Right atrium auricular region (tissue), 2 donors: Measurements from ENCODE around the gene PRKX. TPM values are rescaled to one million over a fixed set of nuclear protein-coding genes. Genes with fewer than 3 reads are reported as not detected.
"Not testable (repeated sequence)": the region's sequence is repeated elsewhere in the genome, so short reads cannot be mapped to it uniquely, and the experiment has no call there.

Experiments
- DNase-seq: peaks from one replicate; pipeline ENCODE4 v3.0.0-alpha.2; 2019; ENCODE audit warnings: low spot score
- H3K27ac ChIP-seq, 2 donors: fragments of 200-600 bp; sonication (generic); 1 replicate in 1 of 2; 2 replicates in 1 of 2; pipeline ENCODE4 v1.5.1; 2016 to 2019
- H3K27me3 ChIP-seq, 2 donors: fragments of 200-600 bp; sonication (generic); one replicate each; pipeline versions ENCODE4 v1.5.1 to v1.6.0; 2017 to 2019
- H3K36me3 ChIP-seq: fragments of 200-600 bp; sonication (generic); one replicate; pipeline ENCODE4 v1.5.1; 2016
- H3K4me1 ChIP-seq, 2 donors: fragments of 200-600 bp; sonication (generic); one replicate each; pipeline versions ENCODE4 v1.5.1 to v1.6.0; 2017 to 2019
- H3K4me3 ChIP-seq, 2 donors: fragments of 200-600 bp; sonication (generic); 1 replicate in 1 of 2; 2 replicates in 1 of 2; pipeline ENCODE4 v1.5.1; 2017 to 2019; ENCODE audit warnings: mild to moderate bottlenecking in 1 of 2, moderate library complexity in 1 of 2
- H3K9me3 ChIP-seq, 2 donors: fragments of 200-600 bp; sonication (generic); one replicate each; pipeline ENCODE4 v1.5.1; 2019
- CTCF ChIP-seq, 2 donors: fragments of 200-600 bp; sonication (generic); IDR thresholded peaks; one replicate each; pipeline ENCODE4 v1.5.1; 2019; ENCODE audit warnings: antibody characterized with exemption in 2 of 2
- total RNA-seq, 2 donors: library from RNA; depleted of rRNA; stranded (reverse); fragments of >200 nt; gene quantifications; one replicate each; pipeline ENCODE4 v1.1.0, GENCODE V29; 2016

PRKX gene
- total RNA-seq, 2 donors from 2014 or later = 2.6 to 7.4 TPM

- Histone ChIP-seq H3K4me1 (no peaks in the 10 kb centered on the region), H3K27me3 (no peaks in the 10 kb centered on the region), H3K4me3 (no peak overlapping the region), H3K27ac (no peak overlapping the region), H3K36me3 (no peaks in the 10 kb centered on the region), H3K9me3 (no peaks in the 10 kb centered on the region)
- no peak for DNase-seq
- no peak for TF ChIP-seq CTCF (IDR thresholded peaks at IDR 0.05)
Observed at GRCh38 chrX:3717742-3718420, 4.4 kb upstream of the PRKX start.

- Histone ChIP-seq H3K27ac (no peak overlapping the region), H3K9me3 (no peaks in the 10 kb centered on the region), H3K4me3 (no peak overlapping the region), H3K27me3 (no peaks in the 10 kb centered on the region), H3K36me3 (no peaks in the 10 kb centered on the region), H3K4me1 (no peaks in the 10 kb centered on the region)
- no peak for TF ChIP-seq CTCF (IDR thresholded peaks at IDR 0.05)
- DNase-seq = no peak
Observed at GRCh38 chrX:3715921-3716320, 2.5 kb upstream of the PRKX start.

GRCh38 chrX:3714706-3715479, 1.4 kb upstream of the PRKX start:
- not testable (repeated sequence) for H3K9me3 ChIP-seq, H3K36me3 ChIP-seq, DNase-seq, H3K4me3 ChIP-seq, H3K27ac ChIP-seq, H3K27me3 ChIP-seq, H3K4me1 ChIP-seq

- no peak for TF ChIP-seq CTCF (IDR thresholded peaks at IDR 0.05)
- peak overlapping the region; percentile 33 to 73 for H3K27ac ChIP-seq
- DNase-seq = no peak
Observed at GRCh38 chrX:3713937-3714434, 537 bp upstream of the PRKX start.

GRCh38 chrX:3712870-3713224, 602 bp downstream of the PRKX start:
- peak overlapping the region; percentile 69 to 73 for H3K27ac ChIP-seq
- H3K4me1 ChIP-seq = no peaks in the 10 kb centered on the region
- TF ChIP-seq CTCF (IDR thresholded peaks at IDR 0.05) = no peak
- no peaks in the 10 kb centered on the region for H3K9me3 ChIP-seq
- H3K36me3 ChIP-seq = no peaks in the 10 kb centered on the region
- peak overlapping the region; percentile 49 to 66 for H3K4me3 ChIP-seq
- H3K27me3 ChIP-seq = no peaks in the 10 kb centered on the region
- no peak for DNase-seq

More at GRCh38 chrX:3713937-3714434, 537 bp upstream of the PRKX start:
- H3K4me3 ChIP-seq = peak overlapping the region; percentile 49 to 66
- H3K27me3 ChIP-seq = no peaks in the 10 kb centered on the region
- H3K4me1 ChIP-seq = no peaks in the 10 kb centered on the region
- H3K9me3 ChIP-seq = no peaks in the 10 kb centered on the region
- no peaks in the 10 kb centered on the region for H3K36me3 ChIP-seq

GRCh38 chrX:3712051-3712869, 1.2 kb downstream of the PRKX start:
- Histone ChIP-seq H3K36me3 (no peaks in the 10 kb centered on the region), H3K4me1 (no peaks in the 10 kb centered on the region), H3K27ac (peak overlapping the region; percentile 69 to 73), H3K9me3 (no peaks in the 10 kb centered on the region), H3K4me3 (peak overlapping the region; percentile 49 to 66), H3K27me3 (no peaks in the 10 kb centered on the region)
- DNase-seq = no peak
- TF ChIP-seq CTCF (IDR thresholded peaks at IDR 0.05) = no peak
